PC-9 (cell line): Measurements from ENCODE around the gene KNCN. TPM values are rescaled to one million over a fixed set of nuclear protein-coding genes. Genes with fewer than 3 reads are reported as not detected.

Source experiments
- BruUV-seq: library from RNA; stranded (reverse); fragments of 400-500 nt; replicated peaks from 2 replicates; lab custom pipeline; 2021; lab: Mats Ljungman, UMichigan
- CTCF ChIA-PET: fragments of 300-600 bp; sonication (Branson Sonifier 250); formaldehyde crosslinking; loops from one replicate; lab custom pipeline; 2022; ENCODE audit warnings: antibody characterized with exemption; lab: Charles Lee
- POLR2A ChIA-PET: fragments of 300-600 bp; sonication (Branson Sonifier 250); formaldehyde crosslinking; loops from one replicate; lab custom pipeline; 2022; ENCODE audit warnings: antibody characterized with exemption; ENCODE audit not compliant: unreplicated experiment; lab: Charles Lee
- DNase-seq, 2 experiments: peaks; one replicate each; pipeline versions ENCODE4 v3.0.0 to v3.0.0-alpha.2; 2015 to 2022; ENCODE audit warnings: mixed read lengths in 1 of 2
- H2AFZ ChIP-seq: fragments of 200-600 bp; sonication (generic); 2 replicates; pipeline ENCODE4 v1.8.1; 2017; ENCODE audit warnings: antibody characterized with exemption
- H3F3A ChIP-seq: fragments of 200-600 bp; sonication (generic); 2 replicates; pipeline ENCODE4 v1.8.1; 2017; ENCODE audit warnings: antibody characterized with exemption, mild to moderate bottlenecking, low read depth; ENCODE audit not compliant: insufficient read depth
- H3K27ac ChIP-seq: fragments of 200-600 bp; sonication (generic); 2 replicates; pipeline ENCODE4 v1.6.1; 2016; ENCODE audit warnings: mixed run types
- H3K27me3 ChIP-seq: fragments of 200-600 bp; sonication (generic); 2 replicates; pipeline ENCODE4 v1.6.1; 2016; ENCODE audit warnings: low read depth, mixed run types; ENCODE audit not compliant: insufficient read depth
- H3K36me3 ChIP-seq: fragments of 200-600 bp; sonication (generic); 2 replicates; pipeline ENCODE4 v1.6.1; 2016; ENCODE audit warnings: low read depth, mixed run types
- H3K4me1 ChIP-seq: fragments of 200-600 bp; sonication (generic); replicated peaks from 2 replicates; pipeline ENCODE4 v1.6.1; 2016; ENCODE audit warnings: mixed run types; ENCODE audit not compliant: insufficient read depth
- H3K4me2 ChIP-seq: fragments of 200-600 bp; sonication (generic); 2 replicates; pipeline ENCODE4 v1.6.1; 2017; ENCODE audit warnings: mixed run types
- H3K4me3 ChIP-seq: fragments of 200-600 bp; sonication (generic); 2 replicates; pipeline ENCODE4 v1.6.1; 2016; ENCODE audit warnings: mixed run types
- H3K79me2 ChIP-seq: fragments of 200-600 bp; sonication (generic); 2 replicates; pipeline ENCODE4 v1.6.1; 2017; ENCODE audit warnings: low read depth, mixed run types
- H3K9me2 ChIP-seq: fragments of 200-600 bp; sonication (generic); 2 replicates; pipeline ENCODE4 v1.8.1; 2017; ENCODE audit warnings: mild to moderate bottlenecking; ENCODE audit not compliant: insufficient read depth
- H3K9me3 ChIP-seq: fragments of 200-600 bp; sonication (generic); 2 replicates; pipeline ENCODE4 v1.8.1; 2016; ENCODE audit warnings: low read depth; ENCODE audit not compliant: insufficient read depth
- H4K20me1 ChIP-seq: fragments of 200-600 bp; sonication (generic); 2 replicates; pipeline ENCODE4 v1.8.1; 2017; ENCODE audit not compliant: insufficient read depth
- CTCF ChIP-seq: fragments of 200-600 bp; sonication (generic); conservative IDR thresholded peaks from 2 replicates; pipeline ENCODE4 v1.6.1; 2017; ENCODE audit warnings: mixed run types, antibody characterized with exemption, mild to moderate bottlenecking, moderate library complexity
- EZH2 ChIP-seq: fragments of 200-600 bp; sonication (generic); IDR thresholded peaks from 2 replicates; pipeline ENCODE4 v1.8.0; 2017; ENCODE audit warnings: antibody characterized with exemption, low read depth
- intact Hi-C: fragments of 100-400 bp; cut with micrococcal nuclease; formaldehyde crosslinking; loops from one replicate; pipeline ENCODE4 v1.10.0; 2022; ENCODE audit not compliant: unreplicated experiment
- total RNA-seq: library from RNA; stranded (reverse); gene quantifications from 2 replicates; pipeline ENCODE4 v1.2.3, GENCODE V29; 2021

The KNCN gene
- total RNA-seq, 1 experiment from 2014 or later, result not detected

DNA sequence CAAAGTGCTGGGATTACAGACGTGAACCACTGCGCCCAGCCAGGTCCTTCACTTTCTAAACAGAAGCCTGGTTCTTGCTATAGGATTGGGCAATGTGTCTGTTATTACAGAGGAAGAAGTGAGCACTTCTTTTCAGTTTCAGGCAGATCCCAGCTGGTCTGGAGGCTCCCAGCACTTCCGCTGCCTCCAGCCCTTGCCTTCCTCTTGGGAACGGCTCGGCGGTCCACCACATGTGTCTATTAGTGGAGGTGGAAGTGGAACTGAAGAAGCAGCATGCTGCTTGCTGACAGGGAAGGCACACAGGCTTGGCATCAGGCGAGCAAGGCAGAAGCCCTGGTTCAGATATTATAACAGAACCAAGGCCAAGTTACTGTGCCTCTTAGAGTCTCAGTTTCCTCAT is 35.6 kb upstream of the KNCN start:
- ChIA-PET CTCF (no interaction called here), POLR2A (no interaction called here)
- TF ChIP-seq CTCF (no peak), EZH2 (no peak)
- Histone ChIP-seq H3K4me3 (no peak overlapping the region), H3K4me1 (no peaks in the 10 kb centered on the region), H3K27ac (no peak overlapping the region), H3F3A (no peaks in the 10 kb centered on the region), H3K4me2 (no peak overlapping the region), H3K79me2 (no peaks in the 10 kb centered on the region), H3K9me2 (no peaks in the 10 kb centered on the region), H2AFZ (no peak overlapping the region), H3K36me3 (peaks cover 11% of the 10 kb centered on the region), H3K27me3 (no peaks in the 10 kb centered on the region), H3K9me3 (no peaks in the 10 kb centered on the region), H4K20me1 (no peaks in the 10 kb centered on the region; the same call in 1 of the 2 replicates)
- BruUV-seq, result no TSS peak
- no peak for DNase-seq
- intact Hi-C loops, result no loop called here

GRCh38 chr1:46585312-46585938 is 34.0 kb upstream of the KNCN start:
- Histone ChIP-seq H4K20me1 (no peaks in the 10 kb centered on the region; the same call in 1 of the 2 replicates), H3K36me3 (no peaks in the 10 kb centered on the region), H3K4me1 (no peaks in the 10 kb centered on the region), H3K79me2 (no peaks in the 10 kb centered on the region), H3F3A (no peaks in the 10 kb centered on the region), H3K27me3 (no peaks in the 10 kb centered on the region), H3K9me3 (no peaks in the 10 kb centered on the region), H3K4me2 (no peak overlapping the region), H3K9me2 (no peaks in the 10 kb centered on the region), H3K4me3 (no peak overlapping the region), H3K27ac (no peak overlapping the region), H2AFZ (no peak overlapping the region)
- DNase-seq, result no peak
- no TSS peak for BruUV-seq
- ChIA-PET POLR2A (no interaction called here), CTCF (no interaction called here)
- intact Hi-C loops, result no loop called here
- TF ChIP-seq CTCF, result no peak
- no peak for TF ChIP-seq EZH2

DNA sequence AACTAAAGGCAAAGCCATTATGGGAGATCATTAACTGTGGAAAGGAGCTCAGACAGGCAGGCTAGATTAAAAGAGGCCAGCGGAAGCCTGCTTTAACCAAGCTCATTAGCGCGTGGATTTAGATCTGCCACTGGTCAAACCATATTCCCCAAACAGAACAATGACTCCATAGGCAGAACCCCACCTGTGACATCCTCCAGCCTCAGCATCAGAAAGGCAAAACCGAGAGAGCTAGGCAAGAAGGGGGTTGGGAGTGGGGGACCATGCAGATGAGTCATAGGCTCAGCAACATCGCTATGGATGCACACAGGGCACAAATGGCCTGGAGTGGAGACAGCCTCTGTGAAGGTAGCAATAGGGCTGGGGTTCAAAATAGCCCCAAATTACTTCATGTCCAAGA is 32.0 kb upstream of the KNCN start:
- no peaks in the 10 kb centered on the region for H3K27me3 ChIP-seq
- no peak overlapping the region for H3K4me3 ChIP-seq
- no peak overlapping the region for H2AFZ ChIP-seq
- H3K79me2 ChIP-seq, result no peaks in the 10 kb centered on the region
- intact Hi-C loops, result no loop called here
- CTCF ChIA-PET, result no interaction called here
- H4K20me1 ChIP-seq, result no peaks in the 10 kb centered on the region; the same call in 1 of the 2 replicates
- DNase-seq, result no peak
- H3K27ac ChIP-seq, result no peak overlapping the region
- no TSS peak for BruUV-seq
- H3K4me1 ChIP-seq, result no peaks in the 10 kb centered on the region
- TF ChIP-seq EZH2 (no peak), CTCF (no peak)
- H3K9me3 ChIP-seq, result no peaks in the 10 kb centered on the region
- H3K36me3 ChIP-seq, result no peaks in the 10 kb centered on the region
- no peak overlapping the region for H3K4me2 ChIP-seq
- POLR2A ChIA-PET, result no interaction called here
- no peaks in the 10 kb centered on the region for H3K9me2 ChIP-seq
- H3F3A ChIP-seq, result no peaks in the 10 kb centered on the region
